22Rv1 (cell line): ENCODE results near the gene TOP1.
"Not testable (repeated sequence)": the region's sequence is repeated elsewhere in the genome, so short reads cannot be mapped to it uniquely, and the experiment has no call there.

Source experiments
- H3K27ac ChIP-seq: fragments of 450-650 bp; 2 replicates; pipeline ENCODE4 v1.5.1; 2017
- CTCF ChIP-seq: fragments of 450-650 bp; IDR thresholded peaks from 2 replicates; pipeline ENCODE4 v1.5.1; 2017; ENCODE audit warnings: mild to moderate bottlenecking
- ZFX ChIP-seq: fragments of 450-650 bp; IDR thresholded peaks from 2 replicates; pipeline ENCODE4 v1.6.1; 2017; ENCODE audit warnings: antibody characterized with exemption, borderline replicate concordance

TOP1 gene

GRCh38 chr20:41121399-41121798 is 92.8 kb downstream of the TOP1 start:
- TF ChIP-seq CTCF (no peak), ZFX (no peak)
- no peak overlapping the region for H3K27ac ChIP-seq

DNA sequence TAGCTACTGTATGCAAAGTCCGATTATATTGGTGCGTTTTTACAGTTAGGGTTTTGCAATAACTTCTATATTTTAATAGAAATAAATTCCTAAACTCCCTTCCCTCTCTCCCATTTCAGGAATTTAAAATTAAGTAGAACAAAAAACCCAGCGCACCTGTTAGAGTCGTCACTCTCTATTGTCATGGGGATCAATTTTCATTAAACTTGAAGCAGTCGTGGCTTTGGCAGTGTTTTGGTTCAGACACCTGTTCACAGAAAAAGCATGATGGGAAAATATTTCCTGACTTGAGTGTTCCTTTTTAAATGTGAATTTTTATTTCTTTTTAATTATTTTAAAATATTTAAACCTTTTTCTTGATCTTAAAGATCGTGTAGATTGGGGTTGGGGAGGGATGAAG is 95.0 kb downstream of the TOP1 start:
- TF ChIP-seq ZFX (no peak), CTCF (no peak)

DNA sequence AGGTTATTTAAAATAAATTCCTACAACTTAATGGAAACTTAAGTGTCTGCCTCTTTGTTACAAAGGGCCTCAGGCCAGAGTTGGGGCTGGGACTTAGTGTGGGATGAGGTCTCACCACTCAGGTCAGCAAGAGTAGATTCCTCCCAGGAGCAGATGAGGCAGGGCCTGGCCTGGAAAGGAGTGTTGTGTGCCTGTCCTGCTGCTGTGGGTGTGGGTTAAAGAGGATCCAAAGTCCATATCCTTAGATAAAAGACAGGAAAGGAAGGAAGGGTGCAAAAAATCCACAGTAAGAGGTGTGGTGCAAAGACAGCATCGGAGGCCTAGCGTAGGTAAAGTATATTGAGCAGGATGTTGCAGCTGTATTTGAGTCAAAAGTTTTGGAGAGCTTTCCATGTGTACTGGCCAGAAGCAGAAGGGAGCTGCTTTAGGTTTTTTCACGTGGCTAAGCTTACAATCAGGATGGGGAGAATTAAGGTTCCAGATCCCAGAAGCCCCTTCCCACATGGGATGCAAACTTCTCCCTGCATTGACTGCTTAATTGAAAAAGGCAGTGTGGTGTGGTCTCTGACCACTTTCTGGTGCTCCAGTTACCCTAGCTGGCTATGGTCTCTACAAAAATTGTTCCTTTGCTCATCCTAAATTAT is 96.0 kb downstream of the TOP1 start:
- H3K27ac ChIP-seq, result no peak overlapping the region
- no peak for TF ChIP-seq CTCF
- no peak for TF ChIP-seq ZFX

More for the DNA sequence above, 95.0 kb downstream of the TOP1 start:
- no peak overlapping the region for H3K27ac ChIP-seq

- H3K27ac ChIP-seq, result no peak overlapping the region
- no peak for TF ChIP-seq CTCF
These were observed 97.2 kb downstream of the TOP1 start for GRCh38 chr20:41125530-41126457.

GRCh38 chr20:41126719-41127118 is 98.1 kb downstream of the TOP1 start:
- no peak for TF ChIP-seq CTCF
- no peak overlapping the region for H3K27ac ChIP-seq

GRCh38 chr20:41128317-41128716 is 99.7 kb downstream of the TOP1 start:
- H3K27ac ChIP-seq, result not testable (repeated sequence)

GRCh38 chr20:41131594-41132387 is 103.2 kb downstream of the TOP1 start:
- no peak overlapping the region for H3K27ac ChIP-seq
- no peak for TF ChIP-seq ZFX
- TF ChIP-seq CTCF, result no peak

GRCh38 chr20:41132388-41132775 is 103.8 kb downstream of the TOP1 start:
- H3K27ac ChIP-seq, result not testable (repeated sequence)
